Mucosa of stomach (tissue), 1 donor: ENCODE measurements around the gene NHSL1.

Experiments used
- H3K27me3 ChIP-seq: one replicate; pipeline ENCODE4 v1.7.0; 2013; ENCODE audit warnings: mild to moderate bottlenecking, low read length; ENCODE audit not compliant: control insufficient read depth, insufficient read depth
- H3K36me3 ChIP-seq: one replicate; pipeline ENCODE4 v1.7.0; 2013; ENCODE audit warnings: low read length; ENCODE audit not compliant: control insufficient read depth, insufficient read depth
- H3K4me1 ChIP-seq: one replicate; pipeline ENCODE4 v1.7.0; 2013; ENCODE audit warnings: mild to moderate bottlenecking, low read length; ENCODE audit not compliant: control insufficient read depth, insufficient read depth
- H3K4me3 ChIP-seq: one replicate; pipeline ENCODE4 v1.7.0; 2013; ENCODE audit warnings: low read length
- H3K9ac ChIP-seq: one replicate; pipeline ENCODE4 v1.7.0; 2013; ENCODE audit warnings: mild to moderate bottlenecking, low read length, moderate library complexity
- H3K9me3 ChIP-seq: one replicate; pipeline ENCODE4 v1.7.0; 2013; ENCODE audit warnings: mild to moderate bottlenecking, low read length, moderate library complexity; ENCODE audit not compliant: control insufficient read depth
- donor health status: Pancreatic carcinoma.

NHSL1 gene

DNA sequence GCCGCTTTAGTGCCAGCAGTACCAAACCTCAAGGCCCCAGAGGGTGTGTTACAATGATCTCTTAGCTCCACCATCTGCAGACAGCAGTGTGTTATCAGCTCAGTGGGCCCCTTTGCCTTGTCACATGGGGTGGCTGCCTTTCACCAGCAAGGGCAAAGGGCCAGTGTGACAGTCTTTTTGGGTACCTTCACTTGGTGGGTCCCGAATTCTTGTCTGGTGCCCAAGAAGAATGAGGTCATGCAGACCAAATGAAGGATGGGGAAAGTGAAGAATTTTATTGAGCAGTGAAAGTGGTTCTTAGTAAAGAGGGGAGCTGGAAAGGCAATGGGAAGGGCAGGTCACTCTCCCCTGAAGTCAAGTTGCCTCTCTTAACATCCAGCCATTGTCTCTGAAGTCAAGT is 124.5 kb downstream of the NHSL1 start:
- no peaks in the 10 kb centered on the region for H3K9me3 ChIP-seq
- H3K27me3 ChIP-seq = no peaks in the 10 kb centered on the region

DNA sequence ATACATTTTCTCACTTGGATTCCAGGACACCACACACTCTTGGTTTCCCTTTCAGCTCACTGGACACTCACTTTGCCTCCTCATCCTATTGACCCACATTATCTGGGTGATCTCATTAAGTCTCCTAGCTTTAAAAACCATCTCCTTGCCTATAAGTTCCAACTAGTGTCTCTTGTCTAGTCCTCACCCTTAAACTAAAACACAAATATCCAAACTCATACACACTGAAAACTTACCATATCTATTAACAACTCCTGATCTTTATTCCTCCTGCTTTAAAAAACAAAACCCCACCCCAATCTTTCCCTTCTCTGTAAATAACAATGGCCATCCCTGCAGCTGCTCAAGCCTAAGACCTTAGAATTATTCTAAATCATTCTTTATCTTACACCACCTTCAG is 125.1 kb downstream of the NHSL1 start:
- Histone ChIP-seq H3K9ac (no peak overlapping the region), H3K4me3 (no peak overlapping the region), H3K36me3 (no peaks in the 10 kb centered on the region), H3K4me1 (no peaks in the 10 kb centered on the region), H3K27me3 (no peaks in the 10 kb centered on the region), H3K9me3 (no peaks in the 10 kb centered on the region)

More for the DNA sequence above, 124.5 kb downstream of the NHSL1 start:
- Histone ChIP-seq H3K4me3 (no peak overlapping the region), H3K36me3 (no peaks in the 10 kb centered on the region), H3K9ac (no peak overlapping the region), H3K4me1 (no peaks in the 10 kb centered on the region)

DNA sequence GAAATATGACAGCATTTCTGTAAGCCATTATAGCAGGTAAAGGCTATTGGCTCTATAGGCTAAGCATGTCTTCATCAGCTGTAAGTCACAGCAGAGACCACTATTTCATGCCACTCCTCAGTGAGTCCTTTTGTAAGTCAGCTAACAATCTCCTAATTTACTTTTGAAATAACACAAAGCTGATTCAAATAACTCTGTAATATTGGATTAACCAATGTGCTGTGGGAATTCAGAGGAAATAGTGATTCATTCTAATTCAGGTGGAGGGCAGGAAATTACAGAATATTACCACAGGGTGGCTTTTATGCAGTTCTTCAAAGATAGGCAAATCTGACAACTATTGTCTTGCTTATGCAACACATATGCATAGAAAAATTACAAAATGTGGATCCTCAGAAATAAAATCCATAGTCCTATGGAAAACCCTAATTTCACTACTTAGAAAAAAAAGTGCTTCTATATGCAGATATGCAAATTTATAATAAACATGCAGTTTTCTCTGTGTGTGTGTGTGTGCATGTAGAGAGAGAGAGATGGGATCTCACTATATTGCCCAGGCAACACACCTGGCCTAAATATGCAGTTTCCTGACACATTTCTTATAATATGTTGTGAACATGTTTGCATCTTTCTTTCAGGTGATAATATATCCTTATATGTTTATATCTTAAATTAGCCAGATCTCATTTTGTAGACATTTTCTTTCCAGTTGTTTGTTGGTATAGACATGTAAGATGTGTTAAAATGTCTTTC is 126.4 kb downstream of the NHSL1 start:
- Histone ChIP-seq H3K9ac (no peak overlapping the region), H3K36me3 (no peaks in the 10 kb centered on the region), H3K4me1 (no peaks in the 10 kb centered on the region), H3K27me3 (no peaks in the 10 kb centered on the region), H3K4me3 (no peak overlapping the region), H3K9me3 (no peaks in the 10 kb centered on the region)
